Measurements from ENCODE around the gene ADORA1.
A peak's percentile ranks its signal among the peaks of the same experiment; 100 is the strongest.

The ADORA1 gene

DNA sequence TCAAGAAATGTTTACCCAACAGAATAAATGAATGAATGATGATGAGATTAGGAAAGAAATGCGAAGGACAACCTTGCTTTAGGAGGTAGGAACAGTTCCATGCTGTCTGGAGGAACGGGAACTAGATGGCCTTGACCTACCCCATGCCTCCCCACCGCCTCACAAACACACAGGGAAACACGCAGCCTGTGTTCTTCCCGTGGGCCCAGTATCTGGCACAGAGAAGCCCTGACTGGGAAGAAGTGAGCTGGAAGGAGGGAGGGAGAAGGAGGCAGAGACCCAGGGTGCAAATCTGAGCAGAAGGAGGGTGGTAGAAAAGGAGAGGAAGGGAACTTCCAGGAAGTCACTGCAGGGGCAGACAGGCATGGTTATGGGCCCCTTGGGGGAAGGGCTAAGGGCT is 3.5 kb upstream of the ADORA1 start:
- no peak for DNase-seq

DNA sequence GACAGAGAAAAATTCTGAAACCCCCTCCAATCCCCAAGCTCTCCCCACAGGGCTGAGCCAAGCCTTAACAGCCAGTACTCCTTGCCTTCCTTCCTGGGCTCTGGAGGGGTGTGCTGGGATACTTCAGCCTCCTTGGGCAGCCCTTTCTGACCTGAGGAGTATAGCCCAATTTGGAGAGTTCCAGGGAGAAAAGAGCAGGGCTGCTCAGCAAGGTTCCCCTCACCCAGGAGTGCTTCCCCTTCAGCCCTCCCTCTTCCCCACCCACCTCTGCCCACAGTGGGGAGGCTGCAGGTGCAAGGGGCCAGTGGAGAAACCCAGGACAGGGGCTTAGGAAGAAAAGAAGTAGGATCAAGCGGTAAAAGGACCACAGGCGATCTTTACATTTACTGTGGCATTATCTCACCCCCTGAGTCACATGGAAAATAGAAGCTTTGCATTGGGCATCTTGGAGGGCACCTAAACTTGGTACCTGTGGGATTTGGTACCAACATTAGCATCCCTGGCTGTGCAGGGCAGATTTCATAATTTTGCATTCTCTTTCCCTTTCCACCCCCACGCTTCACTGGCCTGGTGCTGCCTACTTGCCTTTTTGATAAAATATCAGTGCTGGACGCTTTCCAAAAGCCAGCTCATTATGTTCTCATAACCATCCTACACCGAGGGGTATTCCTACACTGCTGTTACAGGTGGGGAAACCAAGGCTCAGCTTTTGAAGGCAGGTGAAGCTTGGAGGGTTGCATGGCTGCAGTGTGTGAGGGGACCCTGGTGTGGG is 2.8 kb upstream of the ADORA1 start:
- DNase-seq = no peak

DNA sequence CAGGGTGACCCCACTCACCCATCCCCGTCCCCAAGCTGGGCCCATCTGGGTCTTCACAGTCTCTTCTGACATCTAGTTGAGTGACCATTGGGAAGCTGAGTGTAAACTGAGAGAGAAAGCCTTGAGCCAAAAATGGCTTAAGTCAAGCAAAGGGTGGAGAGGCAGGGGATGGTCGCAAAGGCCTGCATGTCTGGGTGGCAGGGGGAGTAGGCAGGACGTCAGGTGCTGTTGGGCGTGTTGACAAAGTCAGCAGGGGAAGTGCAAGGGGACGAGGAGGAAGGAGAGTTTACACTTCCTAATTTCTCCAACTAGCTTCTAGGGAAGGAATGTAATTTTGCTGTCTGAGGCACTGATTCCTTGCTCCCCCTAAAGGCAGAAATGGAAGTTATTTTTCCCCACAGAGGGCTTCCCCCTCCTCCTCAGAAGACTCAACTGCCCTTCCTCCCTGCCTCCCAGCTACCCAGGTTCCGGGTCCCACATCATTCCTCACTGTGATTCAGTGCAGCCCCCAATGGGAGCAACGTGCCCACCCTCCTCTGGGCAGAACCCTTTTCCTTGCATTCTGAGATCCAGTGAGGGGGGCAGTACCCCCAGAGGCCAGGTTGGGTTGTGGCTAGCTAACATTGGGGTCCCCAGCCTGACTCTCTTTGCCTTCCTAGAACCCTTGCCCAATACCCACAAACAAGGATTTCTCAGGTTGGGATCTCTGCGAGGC is 1.2 kb upstream of the ADORA1 start:
- no peak for DNase-seq

DNA sequence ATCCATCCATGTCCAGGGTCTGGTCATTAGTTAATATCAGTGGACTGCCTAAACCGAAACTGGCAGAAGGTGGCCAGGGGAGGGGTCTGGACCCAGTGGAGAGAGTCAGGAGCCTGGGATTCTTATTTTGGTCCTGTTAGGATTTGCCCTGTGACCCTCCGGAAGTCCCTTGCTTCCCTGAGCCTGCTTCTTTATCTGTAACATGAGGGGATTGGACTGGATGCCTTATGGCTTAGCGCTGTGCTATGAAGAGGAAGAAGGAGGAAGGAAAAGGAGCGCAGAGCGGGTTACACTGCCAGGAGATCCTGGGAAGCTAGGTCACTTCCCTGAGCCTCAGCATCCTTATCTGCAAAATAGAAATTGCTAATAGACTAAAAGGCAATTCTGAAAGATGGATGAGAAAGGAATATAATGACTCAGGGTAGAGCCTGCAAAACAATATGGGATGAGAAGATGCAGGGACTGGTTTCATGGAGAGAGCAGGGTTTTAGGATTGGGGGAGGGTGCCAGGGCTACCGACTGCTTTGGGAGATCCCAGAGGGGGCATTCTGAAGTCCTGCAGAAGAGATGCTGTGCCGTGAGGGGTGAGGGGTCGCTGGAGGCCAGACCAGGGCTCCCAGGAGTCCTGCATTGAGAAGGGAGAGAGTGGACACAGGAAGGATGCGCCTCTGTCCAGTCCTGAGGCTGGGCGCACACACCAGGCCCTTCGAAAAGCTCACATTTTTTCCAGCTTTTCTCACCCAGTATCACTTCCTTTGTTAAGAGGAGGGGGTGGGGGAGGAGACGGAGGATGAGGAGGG is 460 bp upstream of the ADORA1 start:
- no peak for DNase-seq

DNA sequence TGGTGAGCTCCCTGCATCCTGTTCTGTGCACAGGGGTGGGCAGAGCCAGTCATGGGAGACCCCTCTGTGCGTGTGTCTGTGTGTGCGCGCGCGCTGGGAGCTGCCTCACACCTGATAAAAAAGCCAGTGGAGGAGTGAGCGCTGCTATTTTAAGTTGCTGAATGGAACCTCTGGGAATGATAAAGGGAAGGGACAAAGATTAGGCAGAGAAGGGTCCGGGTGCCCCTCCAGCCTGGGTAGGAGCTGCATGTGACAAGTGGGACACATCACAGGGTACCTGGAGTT is 847 bp downstream of the ADORA1 start:
- DNase-seq = no peak

DNA sequence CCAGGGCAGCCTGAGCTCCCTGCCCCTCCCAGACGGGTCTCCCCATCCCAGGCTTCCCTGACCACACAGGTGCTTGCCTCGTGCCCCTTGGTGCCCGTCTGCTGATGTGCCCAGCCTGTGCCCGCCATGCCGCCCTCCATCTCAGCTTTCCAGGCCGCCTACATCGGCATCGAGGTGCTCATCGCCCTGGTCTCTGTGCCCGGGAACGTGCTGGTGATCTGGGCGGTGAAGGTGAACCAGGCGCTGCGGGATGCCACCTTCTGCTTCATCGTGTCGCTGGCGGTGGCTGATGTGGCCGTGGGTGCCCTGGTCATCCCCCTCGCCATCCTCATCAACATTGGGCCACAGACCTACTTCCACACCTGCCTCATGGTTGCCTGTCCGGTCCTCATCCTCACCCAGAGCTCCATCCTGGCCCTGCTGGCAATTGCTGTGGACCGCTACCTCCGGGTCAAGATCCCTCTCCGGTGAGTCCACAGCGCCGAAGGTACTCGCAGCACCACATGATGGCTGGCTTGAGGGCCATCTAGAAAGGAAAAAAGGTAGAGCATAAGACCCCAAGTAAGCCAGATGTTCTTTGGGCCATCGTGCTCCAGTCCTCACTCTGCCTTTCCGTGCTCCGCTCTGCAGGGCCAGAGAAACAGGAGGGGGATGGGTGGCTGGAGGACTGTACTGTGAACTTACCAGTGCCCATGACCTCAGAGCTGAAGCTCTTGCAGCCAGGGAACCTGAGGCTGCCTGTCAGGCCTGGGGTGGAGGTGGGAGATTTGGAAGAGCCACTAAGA is 1.4 kb downstream of the ADORA1 start:
- DNase-seq = no peak

DNA sequence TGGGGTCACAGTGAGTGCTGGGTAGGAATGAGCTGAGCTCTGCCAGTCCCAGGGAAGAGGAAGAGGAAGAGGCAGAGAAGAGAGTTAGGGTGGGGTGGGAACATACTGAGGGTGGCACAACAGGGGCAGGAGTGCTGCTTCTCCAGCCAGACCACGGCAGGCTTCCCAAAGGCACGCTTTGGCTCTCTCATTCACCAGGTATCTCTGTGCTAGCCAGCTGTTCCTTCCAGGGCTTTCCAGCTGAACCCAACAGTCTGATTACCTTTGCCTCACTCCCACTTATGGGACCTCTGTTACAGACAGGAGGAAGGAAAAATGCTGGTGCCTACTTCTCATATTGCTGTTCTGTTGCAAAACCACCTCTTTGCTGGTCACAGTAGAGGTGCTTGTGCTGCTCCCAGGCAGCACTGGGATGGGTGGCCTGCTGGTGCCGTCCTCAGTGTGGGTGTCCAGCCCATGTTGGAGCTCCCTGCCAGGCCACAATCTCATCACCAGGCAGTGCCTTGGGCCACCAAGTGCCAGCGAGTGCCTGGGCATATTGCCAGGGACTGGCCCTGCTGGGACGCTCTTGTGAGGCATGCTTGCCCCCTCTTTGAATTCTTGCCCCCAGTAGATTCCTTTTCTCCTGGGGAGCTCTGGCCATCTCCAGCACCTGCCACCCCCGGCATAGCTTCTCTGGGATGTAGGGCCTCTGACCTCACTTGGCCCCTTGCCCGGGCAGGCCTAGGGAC is 2.1 kb downstream of the ADORA1 start:
- DNase-seq = no peak

DNA sequence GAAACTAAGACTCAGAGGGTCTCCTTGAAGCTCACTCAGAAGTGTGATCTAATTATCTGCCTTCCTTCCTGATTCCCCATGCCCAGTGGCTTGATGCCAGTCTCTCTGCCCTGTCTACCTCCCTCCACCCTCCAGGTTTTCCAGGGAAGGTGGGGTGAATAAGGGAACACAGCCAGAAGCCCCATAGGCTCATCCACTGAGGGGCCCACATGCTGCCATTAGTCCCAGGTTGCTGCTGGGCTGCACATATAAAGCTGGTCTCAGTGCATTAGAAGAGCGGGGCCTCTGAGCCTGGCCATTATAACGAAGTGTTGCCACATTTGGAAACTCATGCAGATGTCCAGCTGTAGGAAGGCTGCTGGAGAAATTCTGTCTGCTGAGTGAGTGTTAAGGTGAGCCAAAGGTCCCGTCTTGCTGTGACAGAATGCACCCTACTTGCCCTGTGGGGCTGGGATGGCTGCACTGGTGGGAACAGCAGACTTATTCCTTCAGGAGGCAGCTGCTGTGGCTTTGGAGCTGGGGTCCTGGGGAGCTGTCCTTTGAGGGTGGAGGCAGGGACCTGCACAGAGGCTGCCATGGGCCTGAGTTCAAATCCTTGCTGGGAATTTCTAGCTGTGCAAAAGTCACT is 2.9 kb downstream of the ADORA1 start:
- no peak for DNase-seq

DNA sequence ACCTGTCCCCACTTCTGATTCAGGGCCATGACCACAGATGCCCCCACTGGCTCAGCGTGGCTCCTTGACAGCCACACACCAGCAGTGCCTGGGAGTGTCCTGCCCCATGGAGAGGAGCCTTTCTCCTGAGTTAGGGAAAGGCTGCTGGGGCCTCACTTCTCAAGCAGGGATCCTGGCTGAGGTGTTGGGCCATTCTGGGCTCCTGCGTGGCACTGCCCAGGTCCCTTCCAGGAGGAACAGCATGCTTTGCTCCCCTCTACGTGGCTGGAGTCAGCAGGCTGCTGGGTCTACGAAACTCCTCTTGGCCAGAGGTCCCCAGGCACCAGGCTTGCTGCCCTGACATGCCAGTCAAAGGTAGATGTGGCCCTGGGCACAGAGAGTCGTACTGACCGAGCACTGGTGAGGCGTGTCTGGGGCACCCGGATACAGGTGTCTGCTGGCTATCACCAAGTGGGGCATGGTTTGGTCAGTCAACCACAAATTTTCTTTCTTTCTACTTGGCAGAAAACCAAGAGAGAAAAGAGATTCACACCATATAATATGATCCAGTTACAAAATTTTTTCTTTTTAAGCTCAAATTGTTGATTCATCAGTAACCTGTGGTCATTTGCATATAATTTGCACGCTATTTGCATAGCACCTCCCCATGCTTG is 4.1 kb downstream of the ADORA1 start:
- DNase-seq = no peak

DNA sequence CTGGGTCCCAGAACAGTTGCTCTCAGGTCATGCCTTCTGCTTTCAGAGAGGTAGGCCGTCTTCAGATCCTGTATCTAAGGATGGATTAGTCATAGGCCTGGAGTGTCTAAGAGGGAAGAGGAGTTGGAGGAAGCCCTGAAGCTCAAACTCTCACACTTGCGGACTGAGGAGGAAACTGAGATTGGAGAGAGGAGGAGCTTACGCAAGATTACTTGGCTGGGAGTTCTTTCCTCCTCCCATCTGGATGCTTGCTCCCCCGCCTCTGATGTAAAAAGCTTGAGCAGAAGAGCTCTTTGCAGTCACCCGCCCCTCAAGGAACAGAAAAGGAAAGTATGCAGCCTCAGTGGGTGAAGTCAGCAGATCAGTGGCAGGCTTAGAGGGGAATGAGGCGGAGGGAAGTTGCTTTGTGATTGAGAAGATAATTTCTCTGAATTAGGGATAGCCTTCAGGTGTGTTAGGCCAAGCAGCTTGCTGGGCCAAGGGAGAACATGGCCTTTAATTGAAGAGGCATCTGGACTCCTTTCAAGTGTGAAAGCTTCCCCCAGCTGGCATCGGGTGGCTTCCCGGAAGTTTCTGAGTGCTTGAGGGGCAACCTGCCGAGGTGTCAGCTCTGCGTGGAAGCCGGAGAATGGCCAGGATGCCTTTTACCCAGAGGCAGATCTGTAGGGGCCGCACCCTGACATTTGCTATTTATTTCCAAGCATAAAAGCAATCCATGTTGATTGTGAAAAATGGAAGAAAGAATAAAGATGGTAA is 6.6 kb downstream of the ADORA1 start:
- DNase-seq = no peak

DNA sequence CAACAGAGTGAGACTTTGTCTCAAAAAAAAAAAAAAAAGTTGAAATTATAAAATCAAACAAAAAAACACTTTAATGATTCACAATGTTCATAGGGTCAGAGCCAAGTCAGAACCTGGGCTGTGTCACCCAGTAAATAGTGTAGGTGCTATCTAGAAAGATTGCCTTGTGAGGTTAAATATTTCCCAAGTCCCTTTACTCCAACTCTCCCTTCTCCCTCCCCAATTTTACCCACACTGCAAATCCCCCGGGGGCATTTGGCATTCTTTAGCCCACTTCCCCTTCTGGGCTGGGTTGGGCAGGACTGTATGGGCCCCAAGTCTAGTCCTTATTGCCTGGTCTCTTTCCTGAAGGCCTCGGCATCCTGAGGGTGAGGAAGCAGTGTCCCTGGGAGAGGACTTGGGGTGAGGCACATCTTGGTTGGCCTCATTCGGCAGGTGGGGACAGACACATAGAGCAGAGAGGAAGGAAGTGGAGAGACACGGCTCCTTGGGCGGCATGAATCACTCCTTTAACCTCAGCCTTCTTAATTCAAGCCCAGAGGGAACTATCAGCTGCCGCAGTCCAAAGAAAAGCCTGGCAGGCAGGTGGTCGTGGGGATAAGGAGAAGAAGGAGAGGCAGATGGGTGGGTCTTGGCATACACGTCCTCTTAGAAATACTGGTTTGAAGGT is 8.2 kb downstream of the ADORA1 start:
- DNase-seq = no peak

DNA sequence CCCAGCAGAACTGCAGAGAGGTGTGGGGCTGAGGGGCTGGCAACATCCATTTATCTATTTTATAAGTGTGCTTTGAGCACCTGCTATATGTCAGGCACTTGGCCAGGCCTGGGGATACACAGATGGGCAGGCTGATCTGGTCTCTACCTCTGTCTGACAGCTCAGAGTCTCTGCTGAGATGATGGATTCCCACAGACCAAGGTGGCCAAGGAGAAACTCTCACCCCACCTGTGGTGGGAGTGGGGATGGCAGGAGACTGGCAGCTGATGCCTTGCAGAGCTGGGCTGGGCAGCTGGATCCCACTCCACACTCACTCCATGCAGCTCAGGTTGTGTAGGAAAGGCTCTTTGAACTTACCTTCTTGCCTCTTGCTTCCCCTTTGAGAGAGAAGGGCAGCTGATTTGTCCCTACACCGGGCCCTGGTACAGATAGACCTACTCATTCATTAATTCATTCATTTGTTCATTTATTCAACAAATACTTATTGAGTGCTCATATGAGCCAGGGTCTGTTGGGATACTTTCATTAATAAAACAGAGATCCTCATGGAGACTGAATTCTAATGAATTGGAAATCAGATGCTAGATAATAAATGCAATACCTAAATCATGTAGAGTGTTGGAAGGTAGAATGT is 9.0 kb downstream of the ADORA1 start:
- no peak for DNase-seq

DNA sequence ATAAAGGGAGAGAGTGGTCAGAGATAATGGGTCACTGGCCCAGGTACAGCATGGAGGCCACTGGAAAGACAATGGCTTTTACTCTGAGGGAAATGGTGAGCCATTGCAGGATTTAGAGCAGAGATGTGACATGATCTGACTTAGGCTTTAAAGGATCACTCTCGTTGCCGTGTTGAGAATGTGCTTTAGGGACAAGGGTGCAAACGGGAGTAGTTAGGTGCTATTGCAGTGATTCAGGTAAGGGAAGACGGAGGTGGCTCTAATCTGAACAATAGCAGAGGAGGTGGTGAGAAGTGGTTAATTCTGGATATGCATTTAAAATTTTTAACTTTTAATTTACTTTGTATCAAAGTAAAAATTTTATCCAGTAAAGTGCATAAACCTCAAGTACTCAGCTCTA is 9.8 kb downstream of the ADORA1 start:
- DNase-seq = no peak

DNA sequence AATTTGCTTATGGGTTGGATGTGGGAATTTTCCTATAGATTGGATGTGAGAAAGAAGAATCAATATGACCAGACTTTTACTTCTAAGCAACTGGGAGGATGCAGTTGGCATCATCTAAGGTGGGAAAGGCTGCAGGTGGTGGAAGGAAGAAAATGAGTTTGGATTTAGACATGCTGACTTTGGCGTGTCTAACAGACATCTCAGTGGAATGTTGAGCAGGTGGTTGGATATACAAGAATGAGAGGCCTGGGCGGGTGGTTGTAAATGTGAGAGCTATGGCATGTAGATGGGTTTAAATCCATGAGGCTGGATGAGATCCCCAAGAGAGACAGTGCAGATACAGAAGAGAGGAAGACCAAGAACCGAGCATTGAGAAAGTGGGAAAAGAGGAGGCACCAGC is 10.5 kb downstream of the ADORA1 start:
- DNase-seq = no peak

DNA sequence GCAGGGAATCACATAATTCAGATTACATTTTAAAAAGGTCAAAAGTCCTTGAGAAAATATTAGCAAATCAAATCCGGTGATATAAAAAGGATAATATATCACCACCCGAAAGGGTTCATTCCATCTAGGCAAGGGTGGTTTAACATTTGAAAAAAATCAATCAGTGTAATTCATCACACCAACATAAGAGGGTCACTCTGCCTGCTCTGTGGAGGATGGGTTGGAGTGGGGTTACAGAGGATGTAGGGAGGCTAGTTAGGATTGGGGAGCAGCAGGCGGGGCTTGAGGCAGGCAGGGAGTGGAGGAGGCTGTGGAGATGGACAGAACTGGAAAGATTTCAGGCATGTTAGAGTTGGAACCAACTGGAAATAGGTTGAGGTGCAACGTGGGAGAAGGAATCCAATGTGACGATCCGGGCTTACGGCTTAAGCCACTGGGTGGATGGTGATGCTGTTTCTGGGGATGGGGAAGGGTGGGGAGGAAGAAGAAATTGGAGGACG is 12.5 kb downstream of the ADORA1 start:
- DNase-seq = no peak

DNA sequence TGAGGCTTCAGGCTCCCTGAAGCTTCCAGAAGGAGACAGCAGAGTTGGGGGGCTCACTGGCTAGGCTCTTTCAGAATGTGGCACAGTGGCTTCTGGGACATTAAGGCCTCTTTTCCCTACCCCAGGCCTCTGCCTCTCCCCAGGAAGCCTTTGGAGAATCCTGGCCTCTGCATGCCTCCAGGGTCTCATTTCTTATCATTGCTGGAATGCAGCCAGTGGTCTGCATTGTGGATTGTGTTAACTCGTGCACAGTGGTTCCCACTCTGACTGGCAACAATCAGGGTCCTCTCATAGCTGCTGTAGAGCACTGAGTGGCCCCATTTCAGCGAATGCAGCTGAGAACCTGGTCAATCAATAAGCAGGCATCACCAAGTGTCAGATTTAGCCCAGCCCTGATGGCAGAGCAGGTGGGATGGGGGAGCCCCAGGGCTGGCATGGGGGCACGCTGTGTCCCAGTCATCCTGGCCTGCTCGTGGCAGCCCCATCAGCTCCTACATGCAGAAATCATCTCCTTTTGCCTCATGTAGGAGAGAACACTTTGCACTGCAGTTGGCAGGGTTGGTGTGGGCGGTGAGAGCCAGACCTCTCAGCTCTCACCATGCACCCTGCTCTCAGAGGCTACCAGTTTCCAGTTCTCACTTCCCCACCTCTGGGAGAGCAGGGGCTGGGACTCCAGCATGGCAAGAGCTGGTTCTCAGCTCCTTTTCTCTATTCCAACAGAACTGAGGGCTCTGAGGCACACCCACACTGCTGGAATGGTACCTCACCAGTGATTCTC is 13.4 kb downstream of the ADORA1 start:
- no peak for DNase-seq

DNA sequence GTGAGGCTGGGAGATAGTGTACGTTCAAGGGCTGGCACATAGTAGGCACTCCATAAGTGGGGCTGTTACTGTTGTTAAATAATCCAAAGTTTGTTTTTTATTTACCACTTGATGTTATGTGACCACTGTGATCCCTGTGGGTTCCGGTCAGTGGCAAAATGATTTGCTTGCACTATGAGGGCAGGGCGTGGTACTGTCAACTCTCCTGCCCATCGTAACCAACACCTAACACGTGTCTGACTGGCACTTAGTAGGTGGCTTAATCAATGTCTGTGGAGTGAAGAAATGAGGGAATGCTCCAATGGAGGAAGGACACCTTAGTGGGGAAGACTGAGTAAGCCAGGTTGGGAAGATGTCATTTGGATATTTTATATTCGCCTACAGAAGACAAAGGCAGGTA is 14.6 kb downstream of the ADORA1 start:
- no peak for DNase-seq

DNA sequence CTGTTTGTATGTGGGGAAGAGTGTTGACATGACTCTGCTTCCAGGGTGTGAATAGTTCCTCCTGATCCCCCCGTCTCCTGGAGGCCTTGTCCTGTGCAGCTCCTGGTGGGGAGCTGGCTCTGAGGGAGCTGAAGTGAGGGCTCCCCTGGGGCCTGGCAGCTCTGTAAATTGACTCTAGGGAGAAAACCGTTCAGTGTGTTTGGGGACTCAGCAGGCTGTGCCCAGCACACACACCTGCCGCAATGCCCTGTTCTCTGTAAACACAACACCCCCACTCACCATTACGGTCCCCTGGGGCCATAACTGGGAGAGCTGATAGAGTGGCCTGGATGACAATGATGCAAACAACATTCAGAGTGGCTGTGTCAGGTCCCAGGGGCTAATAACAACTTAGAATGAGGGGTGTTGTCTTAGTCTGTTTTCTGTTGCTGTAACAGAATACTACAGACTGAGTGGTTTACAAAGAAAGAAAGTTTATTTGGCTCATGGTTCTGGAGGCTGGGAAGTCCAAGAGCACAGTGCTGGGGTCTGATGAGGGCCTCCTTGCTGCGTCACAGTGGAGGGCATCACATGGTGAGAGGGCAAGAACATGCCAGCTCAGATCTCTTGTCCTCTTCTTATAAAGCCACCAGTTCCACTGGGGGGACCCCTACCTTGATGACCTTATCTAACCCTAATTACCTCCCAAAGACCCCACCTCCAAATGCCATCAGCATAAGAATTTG is 15.3 kb downstream of the ADORA1 start:
- peak; percentile 51 for DNase-seq
